Transverse colon (tissue), 4 donors: ENCODE measurements around the gene NTN5. TPM values are rescaled to one million over a fixed set of nuclear protein-coding genes. Genes with fewer than 3 reads are reported as not detected.
"Not testable (repeated sequence)": the region's sequence is repeated elsewhere in the genome, so short reads cannot be mapped to it uniquely, and the experiment has no call there.

Experiments
- DNase-seq: peaks from one replicate; pipeline ENCODE4 v3.0.0-alpha.2; 2019
- H3K27ac ChIP-seq, 4 donors: fragments of 200-600 bp; sonication (generic); 2 replicates each; pipeline ENCODE4 v1.5.1; 2016 to 2018; ENCODE audit warnings: inconsistent platforms in 4 of 4
- H3K27me3 ChIP-seq: fragments of 200-600 bp; sonication (generic); 2 replicates; pipeline ENCODE4 v1.5.1; 2017; ENCODE audit warnings: inconsistent platforms
- H3K36me3 ChIP-seq, 4 donors: fragments of 200-600 bp; sonication (generic); 2 replicates each; pipeline ENCODE4 v1.5.1; 2017 to 2019; ENCODE audit warnings: inconsistent platforms in 4 of 4
- H3K4me1 ChIP-seq, 4 donors: fragments of 200-600 bp; sonication (generic); 2 replicates each; pipeline ENCODE4 v1.5.1; 2017 to 2020; ENCODE audit warnings: inconsistent platforms in 4 of 4
- H3K4me3 ChIP-seq, 4 donors: fragments of 200-600 bp; sonication (generic); 1 replicate in 1 of 4; 2 replicates in 3 of 4; pipeline versions ENCODE4 v1.5.1 to v1.6.1; 2017 to 2019; ENCODE audit warnings: inconsistent platforms in 4 of 4
- H3K9me3 ChIP-seq, 2 donors: fragments of 200-600 bp; sonication (generic); 2 replicates each; pipeline ENCODE4 v1.5.1; 2017 to 2019; ENCODE audit warnings: inconsistent platforms in 2 of 2
- CTCF ChIP-seq, 5 experiments: fragments of 200-600 bp in 3 of 5; fragments of 450-650 bp in 2 of 5; sonication (generic) in 3 of 5; IDR thresholded peaks; 1 replicate in 2 of 5; 2 replicates in 3 of 5; pipeline ENCODE4 v1.5.1; 2016 to 2017; ENCODE audit warnings: antibody characterized with exemption in 5 of 5, inconsistent platforms in 3 of 5, mild to moderate bottlenecking in 2 of 5, moderate library complexity in 1 of 5
- EP300 ChIP-seq: sonication (generic); formaldehyde crosslinking; IDR thresholded peaks from one replicate; pipeline ENCODE4 v1.6.1; 2017; ENCODE audit warnings: antibody characterized with exemption, low read depth
- POLR2A ChIP-seq: fragments of 450-650 bp; IDR thresholded peaks from one replicate; pipeline ENCODE4 v1.6.1; 2016; ENCODE audit warnings: antibody characterized with exemption, mild to moderate bottlenecking, moderate library complexity
- POLR2AphosphoS5 ChIP-seq, 3 donors: sonication (generic); formaldehyde crosslinking; IDR thresholded peaks; one replicate each; pipeline ENCODE4 v1.6.1; 2016; ENCODE audit warnings: antibody characterized with exemption in 3 of 3
- WGBS, 2 donors: methylation state at CpG; one replicate each; pipeline ENCODE4 v1.1.5; 2018; ENCODE audit warnings: low coverage in 1 of 2; 5-methylcytosine and 5-hydroxymethylcytosine counted together
- in situ Hi-C, 4 donors: fragments of 200-750 bp; cut with MboI; loops; one replicate each; pipeline versions ENCODE4 v1.15.0 to v1.15.1; 2017; ENCODE audit warnings: low sequenced_read_pairs in 3 of 4, low pct_ligation_motif_present in 1 of 4, low pct_unique_long_range_greater_than_20kb in 1 of 4
- intact Hi-C: fragments of 100-400 bp; cut with DNase I; formaldehyde crosslinking; loops from one replicate; pipeline ENCODE4 v1.15.1; 2023; ENCODE audit warnings: low total_unique reads
- total RNA-seq, 4 donors: library from RNA; depleted of rRNA; stranded (reverse); fragments of >200 nt; gene quantifications; one replicate each; pipeline ENCODE4 v1.1.0, GENCODE V29; 2016

The NTN5 gene
- total RNA-seq, 4 donors from 2014 or later: 0.41 to 1.1 TPM; not detected in 2

- peaks cover 0 to 7% (median 3%) of the 10 kb centered on the region in 4 donors for H3K4me1 ChIP-seq
- 78 to 94% methylated on average over 7 to 13 of the region's 13 CpGs for WGBS, 2 donors
- DNase-seq: no peak
- no peaks in the 10 kb centered on the region for H3K9me3 ChIP-seq
- H3K4me3 ChIP-seq: no peak overlapping the region
- in situ Hi-C loops: no loop called here
- no peak overlapping the region for H3K27ac ChIP-seq
- intact Hi-C loops: no loop called here
- TF ChIP-seq POLR2AphosphoS5 (IDR thresholded peaks at IDR 0.05): no peak
- no peak for TF ChIP-seq POLR2A
- no peak for TF ChIP-seq CTCF (IDR thresholded peaks at IDR 0.05)
- TF ChIP-seq EP300: no peak
- H3K36me3 ChIP-seq: no peaks in the 10 kb centered on the region
- H3K27me3 ChIP-seq: no peaks in the 10 kb centered on the region
These were observed 29.9 kb upstream of the NTN5 start for GRCh38 chr19:48702701-48703100.

- H3K4me1 ChIP-seq: peaks cover 3 to 17% (median 11%) of the 10 kb centered on the region in 4 donors
- WGBS, 2 donors: 35% methylated on average over 4 of the region's 4 CpGs; no CpG with 5 or more reads in 1 of the 2 donors
- in situ Hi-C loops: no loop called here
- no peaks in the 10 kb centered on the region for H3K36me3 ChIP-seq
- H3K9me3 ChIP-seq: no peaks in the 10 kb centered on the region
- no peak overlapping the region for H3K4me3 ChIP-seq
- intact Hi-C loops: no loop called here
- peaks cover 3% of the 10 kb centered on the region for H3K27me3 ChIP-seq
- peak overlapping the region; percentile 41 to 91 (median 86) for H3K27ac ChIP-seq
- TF ChIP-seq POLR2A (peak; percentile 32), POLR2AphosphoS5 (IDR thresholded peaks at IDR 0.05) (peak in 1 of 3 donors; percentile 33), CTCF (IDR thresholded peaks at IDR 0.05) (no peak), EP300 (no peak)
- DNase-seq: peak; percentile 68
These were observed 25.2 kb upstream of the NTN5 start for GRCh38 chr19:48698046-48698445.

- peaks cover 3% of the 10 kb centered on the region for H3K27me3 ChIP-seq
- TF ChIP-seq EP300: no peak
- peak in 1 of 3 donors; percentile 55 for TF ChIP-seq POLR2AphosphoS5 (IDR thresholded peaks at IDR 0.05)
- TF ChIP-seq CTCF (IDR thresholded peaks at IDR 0.05): no peak
- TF ChIP-seq POLR2A: no peak
- H3K9me3 ChIP-seq: no peaks in the 10 kb centered on the region
- peaks cover 3 to 17% (median 11%) of the 10 kb centered on the region in 4 donors for H3K4me1 ChIP-seq
- intact Hi-C loops: no loop called here
- 0 to 8% methylated on average over 1 to 33 of the region's 34 CpGs for WGBS, 2 donors
- no peaks in the 10 kb centered on the region for H3K36me3 ChIP-seq
- peak; percentile 41 for DNase-seq
- in situ Hi-C loops: no loop called here
- H3K4me3 ChIP-seq: peak overlapping the region; percentile 8 to 59 (median 46)
- H3K27ac ChIP-seq: peak overlapping the region; percentile 84 to 91 (median 87)
These were observed 23.7 kb upstream of the NTN5 start for GRCh38 chr19:48696353-48697010.

GRCh38 chr19:48695743-48696352 lies 23.0 kb upstream of the NTN5 start, which contains the start of gene FUT2:
FUT2 (plus strand) TSS chr19:48695971; CDS start chr19:48702957, 6,986 bp downstream.
- peak within 1 kb of the TSS; percentile 84 to 91 (median 87) for H3K27ac ChIP-seq
- WGBS, 2 donors: 26% methylated on average over 11 of the region's 16 CpGs; no CpG with 5 or more reads in 1 of the 2 donors
- intact Hi-C loops (no loop called here), in situ Hi-C loops (no loop called here)
- H3K4me3 ChIP-seq: peak within 1 kb of the TSS; percentile 8 to 59 (median 46)
- H3K27me3 ChIP-seq: peaks cover 3% of the 10 kb centered on the region
- peak; percentile 90 for DNase-seq
- peaks cover 3 to 17% (median 11%) of the 10 kb centered on the region in 4 donors for H3K4me1 ChIP-seq
- no peaks in the 10 kb centered on the region for H3K9me3 ChIP-seq
- peak; percentile 88 to 97 (median 94) for TF ChIP-seq POLR2AphosphoS5 (IDR thresholded peaks at IDR 0.05)
- TF ChIP-seq CTCF (IDR thresholded peaks at IDR 0.05): no peak
- no peak for TF ChIP-seq EP300
- TF ChIP-seq POLR2A: peak; percentile 97
- no peaks in the 10 kb centered on the region for H3K36me3 ChIP-seq

GRCh38 chr19:48693629-48694028 lies 20.8 kb upstream of the NTN5 start:
- H3K4me3 ChIP-seq, H3K9me3 ChIP-seq, in situ Hi-C loops, H3K27ac ChIP-seq, H3K27me3 ChIP-seq, H3K36me3 ChIP-seq, intact Hi-C loops, DNase-seq: not testable (repeated sequence)
- WGBS, 2 donors: 92% methylated on average over 2 to 9 of the region's 9 CpGs
- H3K4me1 ChIP-seq: peaks cover 3 to 17% (median 11%) of the 10 kb centered on the region in 4 donors
